HG03457 (cell line): ENCODE data around the gene CD34.
"Not testable (repeated sequence)": the region's sequence is repeated elsewhere in the genome, so short reads cannot be mapped to it uniquely, and the experiment has no call there.

ENCODE experiments used
- ATAC-seq: cut with Tn5 transposase; IDR thresholded peaks from one replicate; pipeline ENCODE4 v1.9.1; 2021; ENCODE audit warnings: moderate number of reproducible peaks; ENCODE audit not compliant: unreplicated experiment

The CD34 gene, protein sequence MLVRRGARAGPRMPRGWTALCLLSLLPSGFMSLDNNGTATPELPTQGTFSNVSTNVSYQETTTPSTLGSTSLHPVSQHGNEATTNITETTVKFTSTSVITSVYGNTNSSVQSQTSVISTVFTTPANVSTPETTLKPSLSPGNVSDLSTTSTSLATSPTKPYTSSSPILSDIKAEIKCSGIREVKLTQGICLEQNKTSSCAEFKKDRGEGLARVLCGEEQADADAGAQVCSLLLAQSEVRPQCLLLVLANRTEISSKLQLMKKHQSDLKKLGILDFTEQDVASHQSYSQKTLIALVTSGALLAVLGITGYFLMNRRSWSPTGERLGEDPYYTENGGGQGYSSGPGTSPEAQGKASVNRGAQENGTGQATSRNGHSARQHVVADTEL

DNA sequence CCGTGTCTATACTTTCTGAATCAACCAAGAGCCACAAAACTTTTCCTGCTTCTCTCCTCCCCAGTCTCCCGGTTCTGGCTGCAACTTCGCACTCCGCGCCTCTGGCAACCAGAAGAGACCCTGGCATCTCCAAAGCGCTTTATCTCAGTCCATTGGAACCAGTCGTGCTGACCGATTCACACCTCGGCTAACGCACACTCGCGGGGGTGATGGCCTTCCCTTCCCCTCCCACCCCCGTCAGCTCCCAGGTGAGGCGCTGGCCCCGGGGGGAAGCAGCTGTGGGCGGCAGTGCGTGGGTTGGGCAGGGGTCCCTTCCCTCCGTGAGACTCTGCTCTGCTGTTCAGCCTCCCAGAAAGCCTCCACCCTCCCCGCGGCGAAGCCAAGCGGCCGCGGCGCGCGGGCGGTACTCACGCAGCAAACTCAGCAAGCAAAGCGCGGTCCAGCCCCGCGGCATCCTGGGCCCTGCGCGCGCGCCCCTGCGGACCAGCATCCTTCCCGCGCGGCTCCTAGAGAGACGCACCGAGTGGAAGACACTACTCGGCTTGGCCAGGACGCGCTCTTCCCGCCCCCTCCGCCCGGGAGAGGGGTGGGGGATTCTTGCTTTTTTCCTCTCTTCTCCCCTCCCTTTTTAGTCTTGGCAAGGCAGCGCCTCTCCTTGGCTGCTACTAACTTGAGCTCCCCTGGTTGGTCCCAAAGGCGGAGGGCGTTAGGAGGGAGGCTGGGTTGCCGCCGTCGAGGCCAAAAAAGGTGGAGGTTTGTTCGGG lies at the start of gene CD34:
Gene CD34 (minus strand): TSS at position 535 of the 764 bp plus-strand sequence. CDS start 45 bp downstream, at position 490.
- no peak for ATAC-seq

DNA sequence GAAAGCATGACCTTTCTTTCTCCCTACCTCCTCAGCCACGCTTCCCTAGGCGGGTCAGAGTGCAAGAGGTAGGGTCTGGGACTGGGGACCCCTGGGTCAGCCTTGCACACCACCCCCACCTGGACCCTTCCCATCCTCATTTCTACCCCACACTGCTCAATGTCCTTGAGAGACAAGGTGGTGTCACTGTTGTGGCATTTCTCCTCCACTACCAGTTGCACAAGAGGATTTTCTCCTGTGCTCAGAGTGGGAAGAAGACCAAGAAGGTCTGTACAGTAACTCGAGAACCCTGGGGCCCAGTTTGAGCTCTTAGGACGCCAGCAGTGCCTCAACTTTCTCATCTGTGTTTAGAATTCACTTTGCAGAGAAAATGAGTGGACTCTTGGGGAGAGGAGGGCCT lies 49.4 kb upstream of the CD34 start:
- no peak for ATAC-seq

DNA sequence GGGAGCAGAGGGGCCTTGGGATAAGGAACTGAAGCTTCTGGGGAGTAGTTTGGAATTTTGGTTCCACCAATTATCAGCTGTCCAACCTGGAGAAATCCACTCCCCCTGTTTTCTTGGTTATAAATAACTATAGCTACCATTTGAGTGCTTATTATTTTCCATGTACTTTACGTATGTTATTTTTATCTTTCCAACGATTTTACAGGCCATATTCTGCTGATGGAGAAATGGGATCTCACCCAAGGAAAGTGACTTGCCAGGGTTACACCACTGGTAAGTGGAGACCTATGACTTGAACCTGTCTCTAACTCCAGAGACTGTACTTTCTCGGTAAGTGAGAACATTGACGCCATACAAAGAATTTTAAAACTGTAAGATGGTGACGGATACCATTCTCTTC lies 49.0 kb upstream of the CD34 start:
- no peak for ATAC-seq

DNA sequence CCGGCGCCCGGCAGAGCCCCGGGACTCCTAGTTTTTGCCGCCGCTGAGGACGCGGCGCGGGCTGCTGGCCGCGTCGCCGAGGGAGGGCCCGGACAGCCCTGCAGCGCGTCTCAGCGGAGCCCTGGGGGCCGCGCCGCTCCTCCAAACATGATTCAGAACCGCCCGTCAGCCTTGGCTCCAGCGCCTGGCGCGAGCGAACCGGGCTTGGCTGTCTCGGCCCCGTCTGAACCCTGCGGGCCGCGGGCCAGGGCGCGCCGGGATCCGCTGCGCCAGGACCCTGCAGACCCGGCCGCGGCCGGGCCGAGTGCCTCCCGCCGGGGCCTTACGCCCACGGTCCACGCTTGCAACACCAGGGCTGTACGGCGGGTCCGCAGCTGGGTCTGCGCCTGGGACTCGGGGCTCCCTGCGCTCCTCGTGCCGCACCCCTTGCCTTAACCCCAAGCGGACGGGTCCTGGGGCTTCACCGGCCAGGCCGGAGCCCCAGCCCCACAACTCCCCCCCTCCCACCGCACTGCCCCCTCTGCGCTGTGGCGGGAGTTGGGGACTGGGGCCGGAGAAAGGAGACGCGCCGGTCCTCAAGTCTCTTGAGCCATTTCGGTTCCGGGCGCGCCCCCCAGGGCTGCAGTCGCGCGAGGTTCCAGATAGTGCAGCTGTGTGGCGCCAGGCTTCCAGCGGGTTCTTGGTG lies 48.4 kb upstream of the CD34 start:
- no peak for ATAC-seq

DNA sequence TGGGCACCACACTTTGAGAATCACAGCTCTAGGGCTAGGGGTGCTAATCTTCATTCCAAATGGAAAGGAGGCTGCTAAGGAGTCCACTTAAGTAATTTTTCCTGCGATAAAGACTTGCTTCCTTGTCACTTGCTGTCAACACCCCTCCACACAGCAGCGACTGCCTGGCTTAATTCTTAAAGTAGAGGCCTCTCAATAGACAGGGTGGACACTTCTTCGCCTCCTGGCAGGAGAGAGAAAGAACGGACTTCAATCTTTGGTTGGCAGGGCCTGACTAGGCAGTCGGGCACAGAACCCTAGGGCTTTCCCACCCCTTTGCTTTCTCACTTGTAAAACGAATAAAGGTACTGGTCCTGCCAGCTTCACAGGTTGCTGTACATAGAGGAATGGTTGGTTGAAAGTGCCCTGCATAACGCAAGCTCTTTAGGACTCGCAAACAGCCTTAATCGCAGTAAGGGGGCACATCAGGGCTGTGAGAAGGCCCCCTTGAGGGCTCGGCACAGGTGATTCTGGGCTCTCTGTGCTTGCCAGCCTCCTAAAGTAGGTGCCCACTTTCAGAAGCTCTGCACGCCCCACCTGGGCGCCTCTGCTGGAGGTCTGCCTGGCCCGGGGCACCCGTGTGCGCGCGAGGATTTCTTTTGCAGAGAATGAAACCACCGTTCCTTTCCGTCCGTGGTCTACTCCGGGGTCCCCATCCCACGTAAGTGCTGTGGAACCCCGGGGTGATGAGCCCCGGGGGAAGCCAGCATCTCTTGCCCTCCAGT lies 47.6 kb upstream of the CD34 start:
- no peak for ATAC-seq

DNA sequence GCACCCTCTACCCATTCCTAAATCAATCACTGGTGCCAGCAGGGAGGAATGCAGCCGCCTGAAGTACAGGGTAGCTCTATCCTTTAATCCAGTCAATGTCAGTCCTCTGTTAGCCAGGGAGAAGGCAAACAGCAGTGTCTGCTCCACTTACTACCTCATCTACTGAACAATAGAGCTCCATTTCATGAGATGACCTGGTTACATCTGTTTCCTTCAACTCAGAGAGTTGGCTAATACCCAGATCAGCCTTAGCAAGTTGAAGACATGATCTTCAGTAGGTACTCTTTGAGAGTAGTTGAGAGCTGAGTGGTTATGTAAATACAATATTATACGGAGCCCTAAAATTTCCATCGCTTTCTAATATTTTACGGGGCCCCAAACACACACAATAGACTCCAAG lies 46.1 kb upstream of the CD34 start:
- no peak for ATAC-seq

DNA sequence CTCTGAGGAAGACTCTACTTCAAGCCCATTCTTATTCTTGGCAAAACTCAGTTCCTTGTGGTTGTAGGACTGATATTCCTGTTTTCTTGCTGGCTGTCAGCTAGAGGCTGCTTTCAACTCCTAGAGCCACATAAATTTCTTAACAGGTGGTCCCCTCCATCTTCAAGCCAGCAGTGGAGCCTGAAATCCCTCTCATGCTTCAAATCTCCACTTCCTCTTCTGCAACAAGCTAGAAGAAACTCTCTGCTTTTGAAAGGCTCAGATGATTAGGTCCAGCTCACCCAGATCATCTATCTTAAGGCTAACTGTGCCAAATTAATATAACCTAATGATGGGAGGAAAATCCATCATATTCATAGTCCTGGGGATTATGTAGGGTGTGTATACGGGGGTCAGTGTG lies 43.2 kb upstream of the CD34 start:
- ATAC-seq = no peak

DNA sequence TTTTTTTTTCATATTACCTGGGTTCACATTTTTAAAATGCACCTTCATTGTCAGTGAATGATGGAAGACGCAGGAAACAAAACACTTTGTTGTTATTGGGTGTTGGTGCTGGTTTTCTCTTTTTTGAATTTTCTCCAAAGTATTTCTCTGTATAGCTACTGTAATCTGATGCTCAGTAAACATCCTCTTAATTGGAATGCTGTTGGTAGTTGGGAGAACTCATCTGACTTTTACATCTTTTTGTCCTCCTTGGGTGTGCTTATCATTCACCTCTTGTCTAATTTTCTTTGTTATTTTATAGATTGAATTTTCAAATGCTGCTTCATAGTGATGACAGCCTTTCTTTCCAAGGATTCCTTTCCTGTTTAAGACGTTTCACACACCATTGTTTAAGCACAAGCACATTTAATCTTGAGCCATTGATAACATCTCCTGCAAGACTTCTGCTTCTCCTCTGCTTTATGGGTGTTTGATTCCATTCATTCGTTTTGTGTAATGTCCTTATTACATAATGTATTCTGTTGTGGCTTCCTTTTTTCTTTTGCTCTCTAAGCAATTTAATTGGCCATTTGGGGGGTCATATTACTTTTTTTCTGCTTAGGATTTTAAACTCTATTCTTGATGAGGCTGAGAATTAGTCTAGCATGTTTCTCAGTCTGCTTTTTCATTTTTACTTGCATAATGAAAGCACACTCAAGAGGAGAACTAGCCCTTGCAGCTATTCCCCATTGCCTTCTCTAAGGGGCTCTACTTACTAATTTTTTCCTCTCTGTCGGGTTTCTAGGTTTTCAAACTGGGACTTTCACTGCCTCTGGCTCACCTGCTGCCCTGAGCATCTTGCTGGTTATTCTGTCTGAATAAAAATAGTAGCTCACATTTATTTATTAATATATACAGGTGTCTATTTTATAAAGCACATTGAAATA lies 42.0 kb upstream of the CD34 start:
- no peak for ATAC-seq

DNA sequence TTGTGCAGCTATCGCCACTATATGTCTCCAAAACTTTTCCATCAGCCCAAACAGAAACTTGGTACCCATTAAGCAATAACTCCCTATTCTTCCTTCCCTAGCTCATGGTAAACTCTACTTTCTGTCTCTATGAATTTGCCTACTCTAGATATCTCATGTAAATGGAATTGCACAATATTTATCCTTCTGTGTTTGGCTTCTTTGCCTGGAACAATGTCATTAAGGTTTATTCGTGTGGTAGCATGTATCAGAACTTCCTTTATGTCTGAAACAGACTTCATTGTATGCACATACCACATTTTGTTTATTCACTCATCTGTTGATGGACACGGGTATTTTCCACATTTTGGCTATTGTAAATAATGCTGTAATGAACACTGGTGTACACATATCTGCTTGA lies 40.7 kb upstream of the CD34 start:
- ATAC-seq = no peak

DNA sequence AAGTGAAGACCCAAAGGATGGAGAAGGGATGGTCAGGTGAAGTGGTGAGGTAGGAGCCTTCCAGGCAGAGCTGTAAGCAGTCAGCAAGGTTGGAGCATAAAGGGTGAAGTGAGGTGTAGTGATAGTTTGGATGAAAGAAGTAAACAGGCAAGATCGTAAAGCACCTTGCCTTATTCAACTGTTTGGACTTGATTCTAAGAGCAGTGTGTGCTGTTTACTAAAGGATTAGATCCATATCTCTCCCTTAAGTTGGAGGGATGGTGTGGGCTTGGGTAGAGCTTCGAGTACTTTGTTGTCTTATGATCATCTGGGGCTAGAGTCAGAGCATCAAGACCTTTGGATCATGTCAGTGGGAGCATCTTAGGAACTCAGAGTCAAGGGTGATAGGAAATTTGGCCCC lies 39.8 kb upstream of the CD34 start:
- no peak for ATAC-seq

DNA sequence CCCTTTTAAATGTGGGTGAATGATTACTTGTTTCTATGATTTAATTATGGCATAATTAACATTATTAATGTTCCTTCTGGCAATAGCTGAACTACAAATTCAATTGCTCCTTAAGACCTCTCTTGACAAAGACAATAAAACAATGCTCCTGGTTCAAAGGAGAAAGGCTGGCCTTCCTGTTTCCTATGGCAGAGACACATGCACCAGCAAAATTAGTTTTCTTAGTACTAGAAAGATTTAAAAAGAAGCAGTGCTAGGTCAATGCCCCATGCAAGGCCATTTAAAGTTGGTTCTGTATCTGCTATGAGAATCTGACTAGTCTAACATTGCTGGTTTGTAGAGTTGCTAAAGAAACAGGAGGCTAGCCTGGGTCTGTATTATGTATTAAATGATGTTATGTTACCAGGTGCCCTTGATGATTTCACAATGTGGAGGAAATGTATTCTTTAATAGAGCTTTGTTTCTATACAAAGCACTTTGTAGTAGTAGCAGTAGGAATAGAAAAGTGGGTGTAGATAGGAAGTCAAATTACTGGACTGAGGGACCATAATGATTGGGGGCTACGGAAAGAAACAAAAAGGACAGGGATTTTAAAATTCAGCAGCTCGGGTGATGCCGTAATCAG lies 38.8 kb upstream of the CD34 start:
- no peak for ATAC-seq

DNA sequence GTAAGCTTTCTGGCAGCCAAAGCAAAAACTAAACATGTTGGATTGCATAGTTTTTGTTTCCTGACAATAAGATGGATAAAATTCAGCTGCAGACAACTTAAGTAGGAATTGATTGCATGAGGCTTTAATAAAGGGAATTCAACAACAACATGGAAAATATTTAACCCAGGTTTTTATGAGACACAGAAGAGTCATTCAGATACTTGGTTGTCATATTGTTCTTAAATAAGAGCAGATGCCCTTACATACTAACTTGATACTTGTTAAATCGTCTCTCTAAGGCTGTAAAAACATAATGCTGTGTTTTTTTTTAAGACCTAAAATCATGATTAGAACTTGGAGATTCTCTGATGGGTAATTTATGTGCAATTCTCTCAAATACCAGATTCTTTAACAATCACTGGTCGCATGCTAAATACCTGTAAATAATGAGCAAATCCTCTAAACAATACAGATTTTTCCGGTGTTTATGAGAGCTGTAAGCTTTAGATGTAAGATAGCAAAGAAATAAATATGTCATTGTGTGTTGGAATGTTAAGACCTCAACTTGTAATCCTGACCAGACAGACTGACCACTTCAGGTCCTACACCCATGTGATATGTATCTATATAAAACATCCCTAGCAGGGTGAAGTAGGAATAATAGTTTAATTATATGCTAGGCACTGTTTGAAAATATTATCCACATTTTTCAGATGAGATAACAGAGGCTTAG lies 37.8 kb upstream of the CD34 start:
- ATAC-seq = no peak

DNA sequence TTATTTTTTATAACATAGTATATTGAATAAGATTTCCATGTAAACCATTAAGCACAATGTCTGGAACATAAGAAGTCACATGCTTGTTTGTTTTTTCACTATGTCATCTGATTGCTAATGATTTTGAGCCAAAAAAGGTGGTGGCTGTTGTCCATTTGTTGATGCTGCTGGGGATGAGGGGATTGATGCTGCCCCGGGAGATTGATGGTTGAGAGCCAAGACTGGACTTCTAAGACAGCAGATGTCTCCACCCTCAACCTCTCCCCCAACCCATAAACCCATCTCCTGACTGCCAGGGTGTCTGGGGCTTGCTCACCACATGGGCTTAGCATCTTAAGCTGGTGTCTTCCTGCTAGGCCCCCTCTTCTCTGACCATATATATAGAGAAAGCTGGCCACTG lies 35.8 kb upstream of the CD34 start:
- no peak for ATAC-seq

DNA sequence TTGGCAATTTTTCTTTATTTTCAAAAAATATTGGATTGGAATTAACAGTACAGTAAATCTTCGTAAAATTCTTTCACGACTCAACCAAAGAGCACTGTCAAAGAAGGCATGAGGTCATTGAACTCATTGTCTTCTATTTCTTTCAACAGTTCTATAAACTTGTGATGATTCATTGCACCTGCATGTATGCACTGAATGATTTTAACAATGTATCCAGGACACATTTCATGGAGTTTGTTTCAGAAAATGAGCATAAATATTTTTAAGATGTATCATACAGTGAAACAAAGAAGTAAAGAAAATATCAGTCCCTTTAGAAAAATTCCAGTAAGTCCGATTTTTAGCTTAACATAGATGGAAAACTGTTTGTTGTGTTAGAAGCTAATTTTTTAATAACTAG lies 33.6 kb upstream of the CD34 start:
- no peak for ATAC-seq

DNA sequence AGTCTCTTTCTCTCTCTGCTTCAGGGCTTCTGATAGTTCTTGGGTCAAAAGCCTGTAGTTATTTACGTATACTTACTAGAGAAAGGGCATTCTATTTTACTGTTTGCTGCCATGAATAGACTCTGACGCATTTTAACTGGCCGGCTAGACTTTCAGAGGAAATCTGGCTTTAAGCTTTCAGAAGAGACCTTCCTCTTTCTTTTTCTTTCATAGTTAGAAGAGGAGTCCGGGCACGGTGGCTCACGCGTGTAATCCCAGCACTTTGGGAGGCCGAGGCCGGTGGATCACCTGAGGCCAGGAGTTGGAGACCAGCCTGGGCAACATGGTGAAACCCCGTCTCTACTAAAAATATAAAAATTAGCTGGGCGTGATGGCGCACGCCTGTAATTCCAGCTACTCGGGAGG lies 31.4 kb upstream of the CD34 start:
- not testable (repeated sequence) for ATAC-seq

DNA sequence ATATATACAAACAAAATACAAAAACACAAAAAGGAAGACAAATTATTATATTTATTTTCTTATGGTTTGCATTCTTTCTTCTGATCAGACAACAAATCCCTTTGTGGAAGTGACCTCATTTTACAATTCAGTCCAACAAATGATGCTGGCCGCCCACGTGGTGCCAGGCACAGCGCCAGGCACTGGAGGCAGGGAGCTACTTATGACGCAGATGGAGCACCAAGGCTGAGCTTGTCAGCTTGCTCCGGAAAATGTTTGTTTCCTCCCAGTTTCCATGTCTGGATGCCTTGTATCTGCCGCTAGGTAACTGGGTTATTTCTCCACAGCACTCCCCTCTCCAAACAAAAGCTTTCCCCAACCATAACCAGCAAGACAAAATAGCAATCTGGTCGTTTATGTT lies 30.7 kb upstream of the CD34 start:
- no peak for ATAC-seq

DNA sequence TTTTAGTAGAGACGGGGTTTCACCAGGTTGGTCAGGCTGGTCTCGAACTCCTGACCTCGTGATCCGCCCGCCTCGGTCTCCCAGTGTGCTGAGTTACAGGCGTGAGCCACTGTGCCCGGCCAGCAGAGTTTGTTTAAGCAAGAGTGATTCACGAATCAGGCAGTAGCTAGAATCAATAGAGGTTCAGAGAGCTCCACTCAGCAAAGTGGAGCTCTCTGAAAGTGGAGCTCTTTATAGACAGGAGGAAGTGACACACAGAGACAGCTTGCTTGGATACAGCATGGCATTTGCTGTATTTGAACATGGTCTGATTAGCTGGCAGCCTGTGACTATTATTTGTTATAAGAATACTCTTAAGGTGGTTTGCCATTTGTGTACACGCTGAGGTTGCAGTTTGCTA lies 27.1 kb upstream of the CD34 start:
- ATAC-seq = no peak

DNA sequence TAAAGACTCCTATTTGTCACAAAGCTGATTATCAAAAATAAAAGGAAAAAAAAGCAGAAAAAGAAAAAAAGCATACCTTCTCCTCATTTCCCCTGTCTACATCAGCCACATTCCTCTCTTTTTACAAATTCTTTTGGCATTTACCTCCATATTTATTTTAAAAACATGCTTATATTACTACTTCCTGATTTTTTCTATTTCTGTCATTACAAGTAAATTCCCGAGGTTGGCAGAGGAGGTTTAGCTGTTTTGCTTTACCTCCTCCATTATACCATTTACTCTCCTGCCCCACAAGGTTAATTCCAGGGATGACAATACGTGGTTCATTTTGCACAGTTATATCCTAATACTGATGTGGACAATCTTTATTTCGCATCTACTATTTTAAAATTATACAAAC lies 26.3 kb upstream of the CD34 start:
- ATAC-seq = no peak

DNA sequence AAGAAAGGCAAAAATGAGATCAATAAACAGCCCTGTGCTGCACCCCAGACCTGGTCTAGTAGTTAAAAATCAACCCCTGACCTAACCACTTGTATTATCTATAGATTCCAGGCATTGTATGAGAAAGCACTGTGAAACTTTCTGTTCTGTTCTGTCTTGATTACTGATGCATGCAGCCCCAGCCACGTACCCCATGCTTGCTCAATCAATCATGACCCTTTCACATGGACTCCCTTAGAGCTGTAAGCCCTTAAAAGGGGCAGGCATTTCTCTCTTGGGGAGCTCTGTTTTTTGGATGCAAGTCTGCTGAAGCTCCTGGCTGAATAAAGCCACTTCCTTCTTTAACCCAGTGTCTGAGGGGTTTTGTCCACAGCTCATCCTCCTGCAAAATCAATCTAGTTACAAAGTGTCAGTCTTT lies 24.2 kb upstream of the CD34 start:
- peak; percentile 88 for ATAC-seq
